Keratinocyte (primary cell): Measurements from ENCODE around the gene CNTNAP3B.
"Not testable (repeated sequence)": the region's sequence is repeated elsewhere in the genome, so short reads cannot be mapped to it uniquely, and the experiment has no call there.

Experiments used
- CTCF ChIP-seq, 3 experiments: IDR thresholded peaks in 1 of 3; conservative IDR thresholded peaks in 1 of 3; optimal IDR thresholded peaks in 1 of 3; 2 replicates in 2 of 3; 3 replicates in 1 of 3; pipeline versions ENCODE3 to v1.5.1; 2011; ENCODE audit warnings: low read length in 3 of 3, mild to moderate bottlenecking in 3 of 3, moderate library complexity in 2 of 3, control low read depth in 1 of 3, inconsistent platforms in 1 of 3; ENCODE audit not compliant: insufficient read depth in 2 of 3; ENCODE audit errors: extremely low read depth in 1 of 3
- EZH2 ChIP-seq: IDR thresholded peaks from one replicate; pipeline ENCODE4 v1.6.1; 2012; ENCODE audit warnings: inconsistent platforms, mild to moderate bottlenecking, low read length, moderate library complexity

GRCh38 chr9:41953007-41953406, 176.2 kb downstream of the CNTNAP3B start:
- TF ChIP-seq CTCF (optimal IDR thresholded peaks at IDR 0.05 in 1 of 3, IDR thresholded peaks at IDR 0.05 in 1 of 3, conservative IDR thresholded peaks at IDR 0.05 in 1 of 3; ENCODE audit: extremely low read depth in 1 of 3, insufficient read depth in 2 of 3, low read length in 3 of 3); EZH2: not testable (repeated sequence)
